ELF-1 (cell line): ENCODE measurements around the gene ACY1.

Experiments used
- DNase-seq: peaks from one replicate; pipeline ENCODE4 v3.0.0-alpha.2; 2016; ENCODE audit warnings: low read depth, low spot score

ACY1 gene

DNA sequence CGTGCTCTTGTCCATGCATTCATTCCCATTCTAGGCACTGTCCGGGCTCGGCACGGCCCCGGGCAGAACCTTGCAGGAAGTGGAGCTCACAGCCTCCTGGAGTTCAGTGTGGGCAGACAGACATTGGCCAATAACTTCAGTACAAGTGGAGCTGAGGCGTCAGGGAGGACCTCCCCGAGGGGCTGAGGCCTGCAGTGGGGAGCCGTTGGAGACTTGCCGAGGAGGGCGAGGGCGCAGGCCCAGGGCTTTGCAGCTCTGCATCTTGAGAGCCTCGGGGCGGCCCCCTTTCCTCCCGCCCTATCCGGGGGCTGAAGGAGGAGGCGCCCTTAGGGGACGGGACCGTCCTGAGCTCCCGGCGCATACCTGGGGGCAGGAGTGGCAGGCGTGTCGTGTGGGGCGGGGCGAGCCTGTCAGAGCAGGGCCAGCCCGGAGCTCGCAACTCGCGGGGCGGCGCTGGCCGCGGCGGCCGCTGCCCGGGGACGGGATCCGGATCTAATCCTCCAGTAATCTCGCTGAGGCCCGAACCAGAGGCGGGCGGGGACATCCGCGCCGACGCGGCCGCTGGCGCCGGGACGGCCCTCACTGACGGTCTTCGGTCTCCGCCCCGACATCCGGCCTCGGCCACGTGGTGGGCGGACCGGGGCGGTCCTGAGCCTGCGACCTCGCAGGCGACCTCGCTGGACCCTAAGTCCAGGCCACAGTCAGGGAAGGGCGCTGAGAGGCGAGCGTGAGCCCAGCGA, at the start of gene ACY1:
Gene ACY1 (plus strand): TSS at position 698 of the 740 bp plus-strand sequence. CDS start 530 bp downstream, outside the sequence.
- DNase-seq: peak; percentile 92

DNA sequence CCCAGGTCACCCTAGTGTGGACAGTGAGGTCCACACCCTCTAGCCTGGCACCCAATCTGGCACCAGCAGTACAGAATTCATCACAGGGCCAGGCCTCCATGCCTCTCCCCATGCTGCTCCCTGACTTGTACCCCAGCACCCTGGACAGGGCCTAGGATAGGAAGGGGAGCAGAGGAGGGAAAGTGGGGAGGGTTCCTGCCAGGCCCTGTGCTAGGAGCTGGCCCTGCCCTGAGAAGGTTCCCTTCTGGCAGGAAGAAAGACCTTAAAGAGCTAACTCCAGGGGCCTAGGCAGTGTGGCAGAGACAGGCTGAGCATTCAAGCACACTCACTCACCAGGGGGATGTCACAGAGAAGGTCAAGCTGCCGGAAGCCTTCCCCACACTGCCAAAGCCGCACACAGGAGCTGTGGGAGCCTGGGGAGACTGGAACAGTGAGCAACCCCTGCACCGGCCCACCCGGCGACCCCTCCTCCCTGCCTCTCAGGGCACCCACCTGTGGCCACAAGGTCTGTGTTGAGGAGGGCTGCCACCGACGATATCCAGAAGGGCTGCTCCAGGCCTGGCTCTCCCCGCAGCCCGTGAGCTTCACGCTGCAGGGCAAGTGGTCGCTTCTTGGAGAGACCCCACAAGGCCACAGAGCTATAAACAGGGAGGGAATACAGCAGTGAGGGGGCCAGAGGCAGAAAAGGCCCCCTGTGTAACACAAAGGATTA, 49.0 kb upstream of the ACY1 start:
- no peak for DNase-seq

DNA sequence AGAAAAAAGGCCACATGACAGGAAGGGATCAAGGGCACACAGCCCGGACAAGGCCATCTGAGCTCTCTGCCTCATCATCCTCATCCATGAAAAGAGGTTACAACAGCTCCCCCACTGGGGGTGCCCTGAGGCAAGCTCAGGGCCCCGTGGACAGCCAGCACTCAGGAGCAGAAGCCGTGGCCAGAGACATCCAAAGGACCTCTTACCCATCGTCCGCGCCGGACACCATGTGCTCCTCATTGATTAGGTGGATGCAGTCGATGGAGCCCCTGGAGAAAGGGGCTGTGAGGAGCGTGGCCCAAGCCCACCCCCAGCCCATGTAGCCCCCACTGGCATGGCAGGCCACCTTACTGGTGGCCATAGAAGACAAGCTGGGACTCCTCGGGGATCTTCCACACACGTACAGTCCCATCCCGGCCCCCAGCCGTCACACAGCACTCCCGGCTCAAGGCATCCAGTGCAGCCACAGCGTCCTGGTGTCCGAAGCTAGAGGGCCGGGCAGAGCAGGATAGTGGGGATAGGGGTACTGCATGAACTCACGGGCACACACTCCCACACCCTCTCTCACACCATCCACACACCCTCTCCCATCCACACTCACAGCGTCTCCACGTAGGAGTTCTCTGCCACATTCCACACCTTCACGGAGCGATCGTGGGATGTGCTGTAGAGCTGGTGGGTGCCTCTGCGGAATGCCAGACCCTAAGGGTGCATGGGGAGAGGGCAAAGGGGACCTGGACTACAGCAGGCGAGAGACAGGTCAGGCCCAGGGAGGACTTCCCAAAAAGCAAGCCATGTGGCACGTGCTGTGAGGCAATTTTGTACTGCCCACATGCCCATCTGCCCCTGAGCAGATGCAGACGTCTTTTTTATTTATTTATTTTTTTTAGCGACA, 48.1 kb upstream of the ACY1 start:
- no peak for DNase-seq

DNA sequence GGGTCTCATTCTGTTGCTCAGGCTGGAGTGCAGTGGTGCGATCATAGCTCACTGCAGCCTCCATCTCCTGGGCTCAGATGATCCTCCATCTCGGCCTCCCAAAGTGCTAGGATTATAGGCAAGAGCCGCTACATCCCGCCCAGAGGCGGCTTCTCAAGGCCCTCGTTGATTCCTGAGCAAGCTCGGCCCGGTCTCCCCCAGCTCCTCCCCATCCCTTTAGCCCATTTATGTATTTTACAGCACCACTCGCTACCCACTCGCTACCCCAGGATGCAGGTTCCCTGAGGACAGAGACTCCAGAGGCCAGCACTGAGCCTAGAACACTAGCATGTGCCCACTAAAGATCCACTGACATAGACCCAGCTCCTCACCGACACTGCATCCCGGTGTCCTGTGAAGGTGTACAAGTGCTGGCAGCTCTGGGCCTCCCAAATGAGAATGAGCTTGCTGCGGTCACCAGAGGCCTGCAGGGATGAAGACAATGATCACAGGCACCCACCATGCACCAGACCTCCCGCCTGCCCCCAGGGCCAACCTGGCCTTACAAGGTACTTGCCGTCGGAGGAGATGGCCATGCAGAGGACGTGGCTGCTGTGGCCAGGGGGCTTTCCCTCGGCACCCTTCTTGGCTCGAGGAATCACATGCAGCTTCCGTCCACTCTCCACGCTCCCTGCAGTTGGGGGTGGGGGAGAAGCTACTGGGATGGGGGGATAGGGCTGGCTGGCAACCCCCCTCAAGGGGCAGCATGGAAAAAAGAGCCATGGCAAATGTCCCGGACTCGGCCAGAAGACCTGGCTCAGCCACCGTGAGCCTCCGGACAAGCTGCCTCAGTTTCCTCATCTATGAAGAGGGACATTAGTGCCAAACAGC, 47.2 kb upstream of the ACY1 start:
- DNase-seq: no peak

DNA sequence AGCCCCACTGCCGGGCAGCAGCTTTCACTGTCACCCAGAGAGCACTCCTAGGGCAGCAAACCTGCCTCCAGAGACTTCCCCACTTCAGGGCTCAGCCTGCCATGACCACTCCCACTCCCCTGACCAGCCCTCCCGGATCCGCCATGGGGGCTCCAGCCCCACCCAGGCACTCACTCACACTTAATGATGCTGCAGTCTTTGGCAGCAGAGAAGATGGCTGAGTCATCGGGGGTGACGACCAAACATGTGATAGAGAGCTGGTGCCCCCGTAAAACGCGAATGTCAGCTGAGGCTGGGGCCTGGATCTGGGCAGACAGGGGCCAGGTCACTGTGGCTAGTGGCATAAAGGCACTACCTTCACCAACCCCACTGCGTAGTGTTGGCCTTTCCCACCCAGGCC, 46.3 kb upstream of the ACY1 start:
- no peak for DNase-seq

DNA sequence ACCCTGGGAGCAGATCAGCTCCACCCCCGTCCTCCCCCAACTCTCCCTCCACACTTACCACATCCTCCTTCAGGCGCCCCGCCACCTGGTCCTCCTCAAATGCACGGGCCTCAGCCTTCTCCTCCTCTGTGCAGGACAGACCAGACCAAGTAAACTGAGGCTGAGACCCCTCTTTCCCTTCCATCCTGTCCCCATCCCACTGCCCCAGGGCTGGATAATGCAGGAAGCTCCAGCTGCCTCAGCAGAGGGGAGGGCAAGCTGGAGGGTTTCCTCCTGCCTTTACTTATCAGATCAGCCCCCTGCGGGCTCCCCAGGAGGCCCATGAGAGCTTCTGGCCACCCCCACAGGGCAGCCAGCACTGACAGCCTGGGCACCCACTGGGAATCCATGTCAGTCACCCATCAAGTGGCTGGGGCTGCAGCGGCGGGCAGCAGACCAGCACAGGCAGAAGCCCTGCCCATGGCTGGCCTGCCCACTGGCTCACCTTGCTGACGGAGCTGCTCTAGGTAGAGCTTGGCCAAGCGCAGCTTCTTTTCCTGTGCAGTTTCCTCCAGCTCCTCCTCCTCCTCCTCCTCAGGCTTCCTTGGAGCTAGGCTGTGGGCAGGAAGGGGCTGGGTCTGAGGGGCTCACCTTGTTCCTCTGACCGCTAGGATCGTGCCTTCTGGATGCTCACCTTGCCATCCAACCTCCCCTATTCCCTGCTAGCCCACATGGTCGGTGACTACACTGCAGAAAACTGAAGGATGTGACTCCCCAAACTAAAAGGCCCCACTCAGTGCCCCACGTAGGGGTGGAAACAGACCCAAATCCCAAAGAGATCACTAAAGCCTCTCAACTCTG, 45.5 kb upstream of the ACY1 start:
- DNase-seq: no peak

DNA sequence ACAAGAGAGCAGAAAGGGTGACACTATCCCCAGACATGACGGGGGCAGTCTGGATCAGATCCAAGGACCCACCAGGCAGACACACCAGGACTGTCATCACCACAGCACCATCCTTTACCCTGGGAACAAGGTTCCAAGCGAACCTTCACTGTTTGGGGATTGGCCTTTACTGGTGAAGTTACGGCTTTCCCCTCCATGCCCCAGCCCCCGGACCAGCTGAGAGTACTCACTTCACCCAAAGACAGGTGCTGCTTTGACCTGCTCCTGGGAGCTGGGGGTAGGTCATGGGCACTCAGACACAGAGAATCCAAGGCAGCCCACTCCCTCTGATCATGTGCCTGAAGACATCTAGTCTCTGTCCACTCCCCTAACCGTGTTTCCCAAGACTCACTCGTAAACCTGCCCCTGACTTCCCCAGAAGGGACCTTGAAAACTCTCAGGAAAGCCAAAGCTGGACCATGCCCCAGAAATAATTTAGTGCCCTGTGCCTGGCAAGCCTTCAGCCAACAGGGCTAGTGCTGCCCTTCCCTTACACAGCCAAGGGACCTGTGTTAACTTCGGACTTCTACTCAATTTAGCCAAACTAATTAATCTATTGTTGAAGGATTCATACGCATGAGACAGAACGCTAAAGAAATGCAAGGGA, 44.4 kb upstream of the ACY1 start:
- DNase-seq: no peak

DNA sequence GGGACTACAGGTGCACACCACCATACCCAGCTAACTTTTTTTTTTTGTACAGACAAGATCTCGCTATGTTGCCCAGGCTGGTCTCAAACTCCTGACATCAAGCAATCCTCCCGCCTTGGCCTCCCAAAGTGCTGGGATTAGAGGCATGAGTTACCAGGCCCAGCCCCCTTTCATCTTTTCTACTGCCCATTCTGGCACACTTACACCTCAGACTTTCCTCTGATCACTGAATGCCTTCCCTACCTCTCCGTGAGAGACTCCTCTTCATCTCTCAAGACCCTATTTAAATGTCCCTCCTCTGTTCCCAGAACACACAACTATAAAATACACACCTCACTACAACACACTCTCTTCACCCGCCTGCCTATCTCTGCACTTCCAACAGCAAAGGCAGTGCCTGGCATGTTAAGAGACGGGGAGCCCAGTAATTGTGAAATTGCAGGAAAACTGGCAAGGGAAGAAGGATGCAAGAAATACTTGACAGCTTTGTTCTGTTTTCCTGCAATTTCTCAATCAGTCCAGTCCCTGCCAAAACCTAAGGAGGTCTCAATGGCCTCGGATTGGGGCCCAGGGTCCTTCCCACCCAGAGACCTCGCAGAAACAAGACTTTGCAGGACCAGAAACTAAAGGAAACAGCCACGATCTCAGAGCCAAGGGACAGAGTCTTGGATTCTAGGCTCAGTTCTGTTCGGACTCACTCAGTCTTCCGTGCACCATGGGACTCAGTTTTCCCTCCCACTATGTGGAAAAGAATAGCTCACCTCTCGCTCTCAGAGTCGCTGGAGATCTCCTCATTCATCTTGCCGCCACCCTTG, 42.5 kb upstream of the ACY1 start:
- no peak for DNase-seq

DNA sequence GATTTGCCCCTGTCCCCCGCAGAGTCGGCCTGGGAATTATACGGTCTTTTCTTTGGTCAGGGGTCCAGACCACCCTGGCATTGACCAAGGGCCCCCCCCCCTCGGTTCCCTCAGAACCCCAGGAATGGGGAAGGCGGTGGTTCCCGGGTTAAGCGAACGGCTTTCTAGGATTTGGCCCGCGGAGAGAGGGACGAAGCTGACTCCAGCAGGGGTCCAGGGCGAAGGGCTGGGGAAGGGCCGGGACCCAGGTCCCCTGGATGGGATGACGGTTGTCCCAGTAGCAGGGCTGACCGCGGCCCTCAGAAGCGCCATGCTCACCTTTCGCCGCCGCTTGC, 41.9 kb upstream of the ACY1 start:
- DNase-seq: no peak

DNA sequence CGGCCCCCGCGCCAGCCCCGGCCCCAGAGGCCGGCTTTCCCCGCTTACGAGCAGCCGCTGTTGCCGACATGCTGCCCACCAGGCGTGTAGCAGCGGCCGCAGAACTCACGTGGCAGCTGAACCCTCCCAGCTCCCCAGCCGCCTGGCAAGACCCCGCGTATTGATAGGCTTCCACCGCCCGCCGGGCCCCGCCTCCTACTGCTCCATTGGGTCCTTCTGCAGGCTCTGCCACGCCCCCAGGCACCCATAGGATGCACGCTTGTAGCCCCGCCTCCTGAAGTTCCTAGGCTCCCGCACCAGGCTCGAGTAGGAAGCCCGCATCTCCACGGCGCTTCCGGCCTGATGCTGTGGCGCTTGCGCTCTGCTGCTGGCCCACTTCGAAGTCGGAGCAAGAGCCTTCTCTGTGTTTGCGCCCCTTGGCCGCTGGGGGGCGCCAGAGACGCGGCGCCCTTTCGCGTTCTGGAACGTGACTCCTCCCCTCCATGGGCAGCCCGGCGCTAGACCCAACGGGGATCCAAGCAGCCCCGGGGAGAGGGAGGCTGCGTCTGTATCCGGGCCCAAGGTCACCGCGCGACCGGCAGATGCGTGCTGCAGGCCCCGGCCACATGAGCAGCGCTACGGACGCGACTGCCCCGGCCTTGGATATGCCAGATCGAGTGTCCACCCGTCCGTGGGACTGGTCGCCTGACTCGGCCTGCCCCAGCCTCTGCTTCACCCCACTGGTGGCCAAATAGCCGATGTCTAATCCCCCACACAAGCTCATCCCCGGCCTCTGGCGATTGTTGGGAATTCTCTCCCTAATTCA, 41.3 kb upstream of the ACY1 start, which contains the start of the genes PARP3 and RRP9:
Gene PARP3 (plus strand): TSS at position 566 of the 805 bp plus-strand sequence. CDS start 993 bp downstream, outside the sequence.
Gene RRP9 (minus strand): TSS at position 107 of the 805 bp plus-strand sequence. CDS start 37 bp downstream, at position 70.
- DNase-seq: peak; percentile 100

DNA sequence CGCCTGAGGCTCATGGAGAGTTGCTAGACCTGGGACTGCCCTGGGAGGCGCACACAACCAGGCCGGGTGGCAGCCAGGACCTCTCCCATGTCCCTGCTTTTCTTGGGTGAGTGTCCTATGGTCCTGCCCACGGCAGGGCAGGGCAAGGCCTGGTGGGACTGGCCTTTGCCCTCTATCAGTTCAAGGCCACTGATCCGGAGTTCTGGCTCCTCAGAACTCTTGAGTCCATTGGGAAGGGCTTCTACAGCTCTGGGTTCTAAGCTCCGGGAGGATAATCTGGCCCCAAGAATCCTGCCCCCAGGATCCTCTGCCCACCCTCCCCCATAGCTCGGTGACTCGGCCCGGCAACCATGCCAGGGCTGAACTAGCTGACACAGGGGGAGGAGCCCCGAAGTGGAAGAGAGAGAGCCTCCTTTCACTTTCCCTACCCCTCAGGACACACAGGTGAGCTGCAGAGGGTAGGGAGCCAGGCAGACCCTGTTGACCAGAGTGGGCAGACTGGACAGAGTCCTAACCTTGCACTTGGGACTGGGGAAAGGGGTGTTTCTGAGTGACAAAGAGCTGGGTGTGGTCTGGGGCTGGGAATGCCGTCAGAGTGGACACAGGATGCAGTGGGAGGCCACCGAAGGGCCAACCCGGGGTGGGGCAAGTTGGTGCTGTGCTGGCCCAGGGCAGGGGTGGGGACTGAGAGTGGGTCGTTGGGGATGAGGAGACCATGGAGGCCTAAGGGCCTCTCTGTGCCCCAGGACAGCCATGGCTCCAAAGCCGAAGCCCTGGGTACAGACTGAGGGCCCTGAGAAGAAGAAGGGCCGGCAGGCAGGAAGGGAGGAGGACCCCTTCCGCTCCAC, 40.5 kb upstream of the ACY1 start:
- no peak for DNase-seq

DNA sequence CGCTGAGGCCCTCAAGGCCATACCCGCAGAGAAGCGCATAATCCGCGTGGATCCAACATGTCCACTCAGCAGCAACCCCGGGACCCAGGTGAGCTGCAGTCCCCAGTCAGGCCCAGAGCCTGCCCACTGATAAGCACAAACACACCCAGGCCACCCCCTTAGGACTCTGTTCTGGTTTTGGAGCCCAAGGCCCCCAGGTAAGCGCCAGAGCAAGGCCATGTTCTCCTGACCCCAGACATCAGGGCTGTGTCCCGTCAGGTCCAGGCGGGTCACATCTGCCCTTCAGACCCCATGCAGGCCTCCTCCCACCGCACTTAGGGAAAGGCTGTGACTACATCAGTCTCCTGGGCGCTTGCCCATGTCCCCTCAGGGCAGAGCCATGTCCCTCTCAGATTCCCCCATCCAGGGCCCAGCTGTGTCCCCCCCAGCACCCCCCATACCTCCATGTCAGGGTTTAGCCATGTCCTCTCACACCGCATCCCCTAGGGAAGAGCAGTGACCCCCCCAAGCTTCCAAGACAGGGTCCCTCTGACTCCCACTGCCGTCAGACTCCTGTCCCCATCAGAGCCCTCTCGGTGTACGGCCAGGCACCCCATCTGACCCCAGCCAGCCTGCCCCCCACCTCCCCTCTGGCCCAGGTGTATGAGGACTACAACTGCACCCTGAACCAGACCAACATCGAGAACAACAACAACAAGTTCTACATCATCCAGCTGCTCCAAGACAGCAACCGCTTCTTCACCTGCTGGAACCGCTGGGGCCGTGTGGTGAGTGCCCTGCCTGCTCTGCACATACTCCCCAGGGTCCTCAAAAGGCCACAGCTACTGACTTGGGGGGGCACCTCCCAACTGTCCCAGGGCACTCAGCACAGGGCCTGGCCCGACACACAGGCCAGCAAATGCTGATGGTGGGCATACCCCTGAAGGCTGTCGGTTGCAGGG, 39.6 kb upstream of the ACY1 start:
- DNase-seq: no peak

DNA sequence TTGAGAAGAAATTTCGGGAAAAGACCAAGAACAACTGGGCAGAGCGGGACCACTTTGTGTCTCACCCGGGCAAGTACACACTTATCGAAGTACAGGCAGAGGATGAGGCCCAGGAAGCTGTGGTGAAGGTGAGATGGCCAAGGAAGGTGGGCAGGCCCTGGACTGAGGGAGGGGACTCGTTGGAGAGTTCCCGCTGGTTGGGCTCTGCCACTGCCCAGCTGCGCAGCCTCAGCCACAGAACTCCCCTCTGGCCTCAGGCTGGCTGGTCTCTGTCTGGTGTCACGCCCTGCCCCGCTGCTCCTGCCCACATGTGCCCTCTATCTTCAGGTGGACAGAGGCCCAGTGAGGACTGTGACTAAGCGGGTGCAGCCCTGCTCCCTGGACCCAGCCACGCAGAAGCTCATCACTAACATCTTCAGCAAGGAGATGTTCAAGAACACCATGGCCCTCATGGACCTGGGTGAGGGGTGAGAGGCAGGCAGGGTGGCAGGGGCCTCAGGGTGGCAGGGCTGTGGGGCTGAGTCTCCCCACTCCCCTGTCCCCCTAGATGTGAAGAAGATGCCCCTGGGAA, 38.8 kb upstream of the ACY1 start:
- DNase-seq: peak; percentile 52

DNA sequence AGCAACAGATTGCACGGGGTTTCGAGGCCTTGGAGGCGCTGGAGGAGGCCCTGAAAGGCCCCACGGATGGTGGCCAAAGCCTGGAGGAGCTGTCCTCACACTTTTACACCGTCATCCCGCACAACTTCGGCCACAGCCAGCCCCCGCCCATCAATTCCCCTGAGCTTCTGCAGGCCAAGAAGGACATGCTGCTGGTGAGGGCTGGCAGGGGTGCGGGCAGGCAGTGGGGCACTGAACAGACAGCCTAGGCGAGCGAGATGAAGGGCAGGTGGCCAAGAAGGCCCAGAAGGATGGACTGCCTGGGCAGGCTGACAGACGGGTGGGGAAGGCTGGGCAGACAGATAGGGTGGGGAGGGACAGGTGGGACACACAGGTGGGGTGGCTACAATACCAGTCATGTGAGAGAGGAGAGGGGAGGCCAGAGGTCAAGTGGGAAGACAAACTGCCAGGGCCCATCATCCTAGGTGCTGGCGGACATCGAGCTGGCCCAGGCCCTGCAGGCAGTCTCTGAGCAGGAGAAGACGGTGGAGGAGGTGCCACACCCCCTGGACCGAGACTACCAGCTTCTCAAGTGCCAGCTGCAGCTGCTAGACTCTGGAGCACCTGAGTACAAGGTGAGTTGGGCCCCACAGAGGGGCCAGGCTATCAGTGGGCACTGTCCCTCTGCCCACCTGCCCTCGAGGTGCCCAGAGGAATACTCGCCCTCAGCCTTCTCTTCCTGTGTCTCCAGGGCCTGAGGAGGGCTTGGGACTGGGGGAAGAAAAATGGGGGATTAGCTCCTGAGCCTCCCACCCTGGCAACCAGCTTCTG, 38.1 kb upstream of the ACY1 start:
- DNase-seq: no peak
